SJSA1 (cell line): ENCODE results near the gene IL10RB. TPM values are rescaled to one million over a fixed set of nuclear protein-coding genes. Genes with fewer than 3 reads are reported as not detected.

ENCODE experiments used
- DNase-seq, 2 experiments: peaks; one replicate each; pipeline ENCODE4 v3.0.0-alpha.2; 2015 to 2020; ENCODE audit warnings: low spot score in 2 of 2, low read depth in 1 of 2
- H3K27ac ChIP-seq: fragments of 250-450 bp; sonication (Bioruptor Pico); 2 replicates; pipeline ENCODE4 v1.5.1; 2020; ENCODE audit warnings: mild to moderate bottlenecking, moderate library complexity
- H3K27me3 ChIP-seq: fragments of 250-450 bp; sonication (Bioruptor Pico); replicated peaks from 2 replicates; pipeline ENCODE4 v1.5.1; 2020; ENCODE audit warnings: mild to moderate bottlenecking, moderate library complexity
- H3K36me3 ChIP-seq: fragments of 250-450 bp; sonication (Bioruptor Pico); 2 replicates; pipeline ENCODE4 v1.5.1; 2020; ENCODE audit warnings: mild to moderate bottlenecking
- H3K4me1 ChIP-seq: fragments of 250-450 bp; sonication (Bioruptor Pico); replicated peaks from 2 replicates; pipeline ENCODE4 v1.6.1; 2021; ENCODE audit warnings: mild to moderate bottlenecking
- H3K4me3 ChIP-seq: fragments of 250-450 bp; sonication (Bioruptor Pico); 2 replicates; pipeline ENCODE4 v1.5.1; 2020; ENCODE audit warnings: mild to moderate bottlenecking
- H3K9me3 ChIP-seq: fragments of 250-450 bp; sonication (Bioruptor Pico); replicated peaks from 2 replicates; pipeline ENCODE4 v1.5.1; 2020; ENCODE audit warnings: mild to moderate bottlenecking
- total RNA-seq: library from RNA; depleted of rRNA; stranded (reverse); fragments of >200 nt; shearing (Covaris generic); gene quantifications from 2 replicates; pipeline ENCODE4 v1.2.3, GENCODE V29; 2014

Gene IL10RB
- total RNA-seq, 1 experiment from 2014 or later, result 77.5 TPM

DNA sequence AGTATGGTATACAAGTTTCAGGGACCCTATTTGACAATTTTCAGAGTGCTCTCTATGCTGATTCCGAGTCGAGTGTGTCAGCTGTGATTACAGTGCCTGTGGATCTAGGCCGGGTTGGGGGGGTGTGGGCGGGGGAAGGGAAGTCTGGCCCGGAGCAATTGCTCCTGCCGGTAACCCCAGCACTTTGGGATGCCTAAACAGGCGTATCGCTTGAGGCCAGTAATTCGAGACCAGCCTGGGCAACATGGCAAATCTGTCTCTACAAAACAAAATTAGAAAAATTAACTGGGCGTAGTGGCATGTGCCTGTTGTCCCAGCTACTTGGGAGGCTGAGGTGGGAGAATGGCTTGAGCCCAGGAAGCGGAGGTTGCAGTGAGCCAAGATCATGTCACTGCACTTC lies 1.6 kb upstream of the IL10RB start:
- Histone ChIP-seq H3K27ac (no peak overlapping the region), H3K4me1 (peaks cover 9% of the 10 kb centered on the region), H3K36me3 (peaks cover 27% of the 10 kb centered on the region), H3K9me3 (no peaks in the 10 kb centered on the region), H3K27me3 (no peaks in the 10 kb centered on the region), H3K4me3 (no peak overlapping the region)
- DNase-seq, result no peak

DNA sequence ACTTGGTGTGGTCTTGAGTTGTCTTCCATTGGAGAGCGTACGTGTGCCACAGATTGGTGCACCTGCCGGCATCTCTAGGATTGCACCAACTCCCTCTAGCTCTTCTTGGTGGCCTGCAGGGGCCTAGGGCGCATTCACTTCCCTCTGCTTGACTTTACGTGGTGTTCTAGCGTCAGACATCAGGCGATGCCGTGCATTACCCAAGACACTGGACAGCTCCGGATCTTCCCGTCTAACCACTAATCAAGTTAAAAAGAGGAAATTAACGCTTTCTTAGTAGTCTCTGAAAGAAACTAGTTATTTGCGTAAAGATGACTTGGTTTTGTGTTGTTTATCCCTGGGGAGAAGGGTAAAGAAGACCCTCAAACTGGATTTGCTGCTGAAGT lies 510 bp upstream of the IL10RB start:
- Histone ChIP-seq H3K27me3 (no peaks in the 10 kb centered on the region), H3K36me3 (peaks cover 33% of the 10 kb centered on the region), H3K4me1 (peaks cover 8% of the 10 kb centered on the region), H3K27ac (no peak overlapping the region), H3K9me3 (no peaks in the 10 kb centered on the region), H3K4me3 (peak overlapping the region; percentile 76)
- DNase-seq, result no peak

DNA sequence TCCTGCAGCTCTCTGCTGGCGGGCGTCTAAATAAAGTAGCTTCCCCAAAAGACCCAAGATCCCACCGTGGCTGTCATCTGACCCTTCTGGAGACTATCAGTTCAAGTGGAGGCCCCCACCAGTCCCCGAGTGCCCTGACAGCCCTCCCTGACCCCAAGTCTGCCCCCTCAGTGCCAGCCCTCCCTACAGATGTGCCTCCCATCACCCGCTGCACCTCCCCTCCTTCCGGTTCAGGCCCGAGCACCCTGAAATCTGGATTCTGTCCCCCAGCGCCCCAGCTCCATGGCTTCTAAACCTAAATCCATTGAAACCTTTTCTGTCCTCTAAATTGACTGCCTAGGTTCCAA lies 595 bp downstream of the IL10RB start:
- peaks cover 8% of the 10 kb centered on the region for H3K4me1 ChIP-seq
- no peak for DNase-seq
- peak overlapping the region; percentile 62 for H3K27ac ChIP-seq
- H3K36me3 ChIP-seq, result peaks cover 43% of the 10 kb centered on the region
- H3K27me3 ChIP-seq, result no peaks in the 10 kb centered on the region
- H3K4me3 ChIP-seq, result peak overlapping the region; percentile 76
- no peaks in the 10 kb centered on the region for H3K9me3 ChIP-seq

DNA sequence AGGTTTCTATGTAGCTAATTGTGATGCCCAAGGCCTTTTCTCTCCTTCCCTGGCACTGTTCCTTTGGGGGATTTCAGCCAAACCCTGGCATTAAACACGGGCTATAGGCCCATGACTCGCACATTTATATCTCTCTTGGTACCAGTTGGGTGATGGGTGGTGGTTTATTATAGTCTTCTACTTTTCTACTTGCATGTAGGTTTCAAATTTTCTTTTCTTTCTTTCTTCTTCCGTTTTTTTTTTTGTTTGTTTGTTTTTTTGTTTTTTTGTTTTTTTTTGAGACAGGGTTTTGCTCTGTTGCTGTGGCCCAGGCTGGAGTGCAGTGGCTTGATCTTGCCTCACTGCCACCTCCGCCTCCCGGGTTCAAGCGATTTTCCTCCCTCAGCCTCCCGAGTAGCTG lies 1.1 kb downstream of the IL10RB start:
- Histone ChIP-seq H3K4me1 (peaks cover 8% of the 10 kb centered on the region), H3K4me3 (peak overlapping the region; percentile 76), H3K36me3 (peaks cover 47% of the 10 kb centered on the region), H3K27ac (peak overlapping the region; percentile 62), H3K27me3 (no peaks in the 10 kb centered on the region), H3K9me3 (no peaks in the 10 kb centered on the region)
- no peak for DNase-seq

DNA sequence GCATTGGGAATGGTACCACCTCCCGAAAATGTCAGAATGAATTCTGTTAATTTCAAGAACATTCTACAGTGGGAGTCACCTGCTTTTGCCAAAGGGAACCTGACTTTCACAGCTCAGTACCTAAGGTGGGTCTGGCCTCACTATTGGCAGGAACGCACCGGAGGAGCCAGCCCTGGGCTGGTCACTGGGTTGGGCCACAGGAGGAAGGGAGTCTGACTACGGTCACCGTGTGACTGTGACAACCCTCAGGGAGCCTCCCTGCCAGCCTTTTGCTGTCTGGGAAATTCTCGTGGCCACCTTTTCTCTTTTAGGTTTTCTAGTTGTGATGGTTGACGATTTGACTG lies 2.2 kb downstream of the IL10RB start:
- Histone ChIP-seq H3K4me1 (peaks cover 16% of the 10 kb centered on the region), H3K9me3 (no peaks in the 10 kb centered on the region), H3K27me3 (no peaks in the 10 kb centered on the region), H3K36me3 (peaks cover 46% of the 10 kb centered on the region), H3K4me3 (no peak overlapping the region), H3K27ac (no peak overlapping the region)
- DNase-seq, result no peak

DNA sequence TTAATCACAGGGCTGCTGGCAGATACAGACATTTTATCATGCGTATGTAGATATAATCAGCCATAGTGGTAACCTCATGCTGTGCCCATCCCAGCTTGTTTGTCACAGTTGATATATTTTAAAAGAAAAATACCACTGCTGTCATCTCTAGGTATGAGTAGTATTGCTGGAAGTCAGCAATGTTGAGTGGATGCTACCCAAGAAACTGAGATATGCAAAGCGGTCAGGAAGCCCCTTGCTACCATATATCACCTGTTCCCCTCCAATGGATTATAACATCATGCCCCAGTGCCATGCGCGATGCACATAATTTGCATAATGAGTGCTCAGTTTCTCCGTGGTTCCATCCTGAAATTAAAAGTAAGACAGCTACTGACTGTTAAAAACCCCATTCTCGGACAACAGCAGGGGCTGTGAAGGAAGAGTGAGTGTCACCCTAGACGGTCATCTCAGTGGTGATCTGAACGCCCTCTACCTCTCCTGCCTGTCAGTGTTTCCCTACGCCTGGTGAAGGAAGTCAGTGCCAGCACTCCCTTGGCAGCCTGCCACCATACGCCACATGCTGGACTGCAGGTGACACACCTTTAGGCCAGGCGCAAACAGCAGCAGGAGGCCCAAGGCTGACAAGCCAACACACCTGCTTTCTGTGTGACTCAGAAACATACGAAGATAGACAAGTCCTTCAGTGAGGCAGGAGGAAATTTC lies 2.7 kb downstream of the IL10RB start:
- peaks cover 49% of the 10 kb centered on the region for H3K36me3 ChIP-seq
- no peaks in the 10 kb centered on the region for H3K9me3 ChIP-seq
- no peak for DNase-seq
- H3K27me3 ChIP-seq, result no peaks in the 10 kb centered on the region
- H3K4me1 ChIP-seq, result peaks cover 20% of the 10 kb centered on the region
- no peak overlapping the region for H3K27ac ChIP-seq
- no peak overlapping the region for H3K4me3 ChIP-seq

DNA sequence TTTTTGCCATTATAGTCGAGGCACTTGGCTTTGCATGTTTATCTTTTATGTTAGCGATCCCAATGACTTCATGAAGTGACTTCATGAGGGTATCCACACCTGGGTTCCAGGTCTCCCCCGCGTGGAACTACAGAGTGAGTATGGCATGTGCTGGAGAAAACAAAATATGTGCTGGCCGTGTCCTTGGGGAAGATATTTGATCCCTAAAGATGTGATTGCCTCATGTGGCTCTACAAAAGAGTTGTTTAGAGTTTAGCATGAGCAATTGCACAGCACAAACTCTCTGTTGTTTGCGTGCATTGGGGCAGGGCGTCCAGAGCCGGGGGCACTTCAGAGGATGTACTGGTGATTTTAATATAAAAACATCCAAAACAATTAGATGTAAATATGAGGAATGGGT lies 4.8 kb downstream of the IL10RB start:
- H3K27me3 ChIP-seq, result no peaks in the 10 kb centered on the region
- H3K27ac ChIP-seq, result no peak overlapping the region
- peaks cover 61% of the 10 kb centered on the region for H3K36me3 ChIP-seq
- 0 out of 2 replicates have a peak, but pooled peaks cover 3% of the 10 kb centered on the region for H3K9me3 ChIP-seq
- H3K4me3 ChIP-seq, result no peak overlapping the region
- DNase-seq, result no peak
- H3K4me1 ChIP-seq, result peaks cover 18% of the 10 kb centered on the region

DNA sequence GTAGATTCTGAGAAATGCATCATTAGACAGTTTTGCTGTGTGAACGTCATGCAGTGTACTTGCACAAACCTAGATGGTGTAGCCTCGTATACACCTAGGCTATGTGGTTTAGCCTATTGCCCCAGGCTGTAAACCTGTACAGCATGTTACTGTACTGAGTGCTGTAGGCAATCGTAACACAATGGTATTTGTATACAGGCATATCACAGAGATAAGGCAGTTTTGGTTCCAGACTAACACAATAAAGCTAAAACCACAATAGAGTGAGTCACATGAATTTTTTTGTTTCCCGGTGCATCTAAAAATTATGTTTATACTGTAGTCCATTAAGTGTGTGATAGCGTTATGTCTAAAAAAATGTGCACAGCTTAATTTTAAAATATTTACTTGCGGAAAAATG lies 6.9 kb downstream of the IL10RB start:
- Histone ChIP-seq H3K4me1 (peaks cover 13% of the 10 kb centered on the region), H3K36me3 (peaks cover 63% of the 10 kb centered on the region), H3K27ac (no peak overlapping the region), H3K27me3 (no peaks in the 10 kb centered on the region), H3K4me3 (no peak overlapping the region), H3K9me3 (0 out of 2 replicates have a peak, but pooled peaks cover 3% of the 10 kb centered on the region)
- peak in 1 of 2 experiments; percentile 24 for DNase-seq

DNA sequence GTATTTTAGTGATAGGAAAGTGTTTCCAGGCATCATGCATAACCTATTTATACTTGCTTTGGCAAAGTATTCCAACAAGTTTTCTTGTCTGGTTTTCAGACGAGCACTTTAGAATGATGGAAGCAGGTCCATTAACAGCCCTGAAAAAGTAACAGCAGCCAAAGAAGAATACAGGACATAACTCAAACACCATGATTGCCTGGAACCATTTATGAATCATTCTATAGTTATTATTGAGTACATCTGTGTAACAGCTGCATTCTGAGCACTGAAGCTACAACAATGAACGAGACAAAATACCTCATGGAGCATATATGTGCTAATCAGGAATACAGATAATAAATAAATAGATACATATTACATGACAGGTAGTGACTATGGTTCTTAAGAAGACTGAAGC lies 12.6 kb downstream of the IL10RB start:
- no peak for DNase-seq

DNA sequence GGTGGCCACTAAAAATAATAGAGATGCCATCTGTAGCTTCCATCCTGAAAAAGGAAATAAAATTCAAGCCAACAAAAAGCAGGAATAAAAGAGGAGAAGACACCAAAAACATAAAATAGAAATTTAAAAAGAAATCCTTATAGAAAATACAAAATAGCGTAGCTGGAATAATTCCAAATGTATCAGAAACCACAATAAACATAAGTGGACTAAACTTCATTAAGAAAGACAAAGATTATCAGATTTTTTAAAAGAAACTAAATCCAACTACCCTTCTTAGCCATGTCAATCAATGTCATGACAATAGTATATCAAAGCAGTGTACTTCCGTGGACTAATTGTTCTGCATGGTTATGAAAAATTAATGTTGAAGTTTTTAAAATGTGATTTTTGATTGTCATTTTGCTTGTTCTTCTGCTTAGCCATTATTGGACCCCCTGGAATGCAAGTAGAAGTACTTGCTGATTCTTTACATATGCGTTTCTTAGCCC lies 13.2 kb downstream of the IL10RB start:
- no peaks in the 10 kb centered on the region for H3K4me1 ChIP-seq
- H3K4me3 ChIP-seq, result no peak overlapping the region
- H3K27ac ChIP-seq, result no peak overlapping the region
- H3K9me3 ChIP-seq, result peaks cover 6% of the 10 kb centered on the region; the same call in 1 of the 2 replicates
- no peaks in the 10 kb centered on the region for H3K27me3 ChIP-seq
- no peak for DNase-seq
- H3K36me3 ChIP-seq, result peaks cover 68% of the 10 kb centered on the region

More for the DNA sequence above, 12.6 kb downstream of the IL10RB start:
- H3K27me3 ChIP-seq, result no peaks in the 10 kb centered on the region
- H3K9me3 ChIP-seq, result peaks cover 6% of the 10 kb centered on the region; the same call in 1 of the 2 replicates
- peaks cover 64% of the 10 kb centered on the region for H3K36me3 ChIP-seq
- H3K4me1 ChIP-seq, result peaks cover under 1% of the 10 kb centered on the region; the same call in 1 of the 2 replicates
- H3K4me3 ChIP-seq, result no peak overlapping the region
- H3K27ac ChIP-seq, result no peak overlapping the region

DNA sequence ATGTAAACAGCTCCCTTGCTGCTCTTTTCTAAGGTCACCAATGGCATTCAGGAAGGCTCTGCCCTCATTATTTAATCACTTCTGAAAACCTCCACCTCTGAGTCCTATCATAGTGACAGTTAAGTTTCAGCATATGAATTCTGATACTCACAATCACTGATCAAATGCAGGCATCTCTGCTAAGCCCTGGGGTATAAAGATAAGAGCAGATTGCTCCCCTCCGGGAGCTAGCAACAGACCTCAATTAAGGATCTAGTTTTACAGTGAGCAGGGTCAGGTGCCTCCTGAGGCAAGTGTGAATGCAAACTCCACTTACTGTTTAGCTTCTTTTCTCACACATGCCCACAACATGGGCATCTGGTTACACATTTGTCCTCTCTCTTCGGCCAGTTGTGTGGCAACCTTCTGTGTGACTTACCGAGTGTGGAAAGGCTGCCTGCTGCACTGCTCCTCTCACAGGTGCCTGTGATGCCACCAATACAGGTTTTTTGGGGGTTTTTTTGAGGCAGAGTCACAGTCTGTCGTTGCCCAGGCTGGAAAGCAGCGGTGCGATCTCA lies 15.0 kb downstream of the IL10RB start:
- DNase-seq, result no peak
- Histone ChIP-seq H3K36me3 (peaks cover 72% of the 10 kb centered on the region), H3K27me3 (no peaks in the 10 kb centered on the region), H3K27ac (no peak overlapping the region), H3K4me3 (no peak overlapping the region), H3K9me3 (peaks cover 3% of the 10 kb centered on the region; the same call in 1 of the 2 replicates), H3K4me1 (peaks cover 7% of the 10 kb centered on the region)

DNA sequence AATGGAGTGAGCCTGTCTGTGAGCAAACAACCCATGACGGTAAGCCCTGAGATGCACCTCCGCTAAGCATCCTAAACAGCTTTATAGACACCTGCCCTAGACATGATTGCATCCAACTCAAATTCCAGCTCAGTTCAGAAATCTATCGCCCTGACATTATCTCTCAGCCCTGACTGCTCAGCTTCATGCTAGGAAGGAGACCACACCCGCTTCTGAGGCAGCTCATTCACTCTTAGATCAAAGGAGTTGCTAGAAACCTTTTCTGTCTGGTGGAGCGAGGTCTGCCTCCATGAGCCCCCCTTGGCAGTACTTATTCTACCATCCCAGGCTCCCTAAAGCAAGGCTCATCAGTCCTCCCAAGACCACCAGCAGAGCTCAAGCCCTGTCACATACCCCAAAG lies 17.0 kb downstream of the IL10RB start:
- Histone ChIP-seq H3K4me3 (no peak overlapping the region), H3K27me3 (no peaks in the 10 kb centered on the region), H3K27ac (no peak overlapping the region), H3K9me3 (peaks cover 3% of the 10 kb centered on the region; the same call in 1 of the 2 replicates), H3K36me3 (peaks cover 71% of the 10 kb centered on the region), H3K4me1 (peaks cover 27% of the 10 kb centered on the region)
- no peak for DNase-seq

DNA sequence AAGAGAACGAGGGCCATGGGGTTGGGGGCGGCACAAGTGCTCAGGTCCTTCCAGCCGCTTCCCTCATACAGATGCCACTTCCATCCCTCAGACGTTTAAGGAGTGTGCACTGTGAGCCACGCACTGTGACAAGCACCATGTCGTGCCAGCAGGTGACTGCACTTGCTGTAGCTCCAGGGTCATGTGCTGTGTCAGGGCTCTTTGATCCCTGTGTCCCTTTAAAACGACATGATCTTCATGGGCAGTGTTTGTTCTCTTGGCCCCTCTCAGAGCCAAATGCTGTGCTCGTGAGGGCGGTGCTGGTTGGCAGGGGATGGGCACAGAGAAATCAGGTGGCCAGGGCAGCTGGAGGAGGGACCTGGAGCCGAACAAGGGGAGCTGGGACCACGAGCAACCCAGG lies 19.9 kb downstream of the IL10RB start:
- no peak for DNase-seq
- Histone ChIP-seq H3K4me3 (no peak overlapping the region), H3K9me3 (no peaks in the 10 kb centered on the region; the same call in 1 of the 2 replicates), H3K36me3 (peaks cover 61% of the 10 kb centered on the region), H3K27ac (peak overlapping the region; percentile 85), H3K4me1 (peaks cover 44% of the 10 kb centered on the region), H3K27me3 (no peaks in the 10 kb centered on the region)

DNA sequence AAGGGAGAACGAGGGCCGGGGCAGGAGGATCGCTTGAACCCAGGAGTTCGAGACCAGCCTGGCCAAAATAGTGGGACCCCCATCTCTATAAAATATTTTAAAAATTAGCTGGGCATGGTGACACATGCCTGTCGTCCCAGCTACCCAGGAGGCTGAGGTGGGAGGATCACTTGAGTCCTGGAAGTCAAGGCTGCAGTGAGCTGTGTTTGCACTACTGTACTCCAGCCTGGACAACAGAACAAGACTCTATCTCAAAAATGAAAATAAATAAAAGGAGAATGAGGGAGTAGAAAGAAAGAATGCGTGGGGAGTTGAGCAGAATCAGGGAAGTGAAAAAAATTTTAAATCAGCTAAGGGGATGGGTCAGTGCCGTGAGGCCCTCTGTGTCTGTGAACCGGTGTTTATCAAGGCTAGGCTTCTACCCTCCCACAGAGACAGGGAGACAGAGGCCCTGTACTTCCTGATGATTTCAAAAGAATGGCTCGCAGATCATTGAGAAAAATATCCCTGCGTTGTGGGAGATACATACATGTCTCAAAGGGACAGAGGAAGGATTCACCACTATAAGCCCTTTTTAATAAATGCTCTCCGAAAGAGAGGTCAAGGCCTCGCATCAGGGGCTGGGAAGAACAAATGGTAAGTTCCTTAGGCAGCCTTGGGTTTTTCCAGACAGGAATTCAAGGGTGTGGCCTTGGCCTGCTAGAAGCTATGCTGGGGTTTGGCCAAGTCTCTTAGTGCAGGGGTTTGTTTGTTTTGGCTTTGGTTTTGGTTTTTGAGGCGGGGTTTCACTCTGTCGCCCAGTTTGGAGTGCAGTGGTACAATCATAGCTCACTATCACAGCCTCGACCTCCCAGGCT lies 20.7 kb downstream of the IL10RB start:
- peaks cover 62% of the 10 kb centered on the region for H3K36me3 ChIP-seq
- DNase-seq, result peak; percentile 86 to 93
- H3K4me1 ChIP-seq, result peaks cover 44% of the 10 kb centered on the region
- no peaks in the 10 kb centered on the region for H3K27me3 ChIP-seq
- no peaks in the 10 kb centered on the region; the same call in 1 of the 2 replicates for H3K9me3 ChIP-seq
- H3K4me3 ChIP-seq, result no peak overlapping the region
- H3K27ac ChIP-seq, result peak overlapping the region; percentile 85
